HepG2 (cell line): ENCODE data around the gene METTL6. TPM values are rescaled to one million over a fixed set of nuclear protein-coding genes. Genes with fewer than 3 reads are reported as not detected.

Experiments used
- BCLAF1 ChIP-seq: fragments of 450-650 bp; IDR thresholded peaks from 2 replicates; pipeline ENCODE4 v1.6.1; 2017; ENCODE audit warnings: mild to moderate bottlenecking
- BRD4 ChIP-seq: sonication (generic); formaldehyde crosslinking; IDR thresholded peaks from 2 replicates; pipeline ENCODE4 v1.4.0; 2020; ENCODE audit warnings: missing genetic modification reagents
- CENPBD1 ChIP-seq: sonication (generic); formaldehyde crosslinking; IDR thresholded peaks from 2 replicates; pipeline ENCODE4 v1.8.0; 2022; ENCODE audit warnings: missing genetic modification reagents, low read depth, mild to moderate bottlenecking, borderline replicate concordance
- HINFP ChIP-seq: sonication (generic); formaldehyde crosslinking; IDR thresholded peaks from 2 replicates; pipeline ENCODE4 v1.4.0; 2020; ENCODE audit warnings: low read depth, mild to moderate bottlenecking, missing genetic modification reagents
- NKX3-1 ChIP-seq: sonication (generic); formaldehyde crosslinking; IDR thresholded peaks from 2 replicates; pipeline ENCODE4 v1.5.0; 2020; ENCODE audit warnings: missing genetic modification reagents
- PBX2 ChIP-seq: IDR thresholded peaks from 2 replicates; pipeline ENCODE4 v1.6.1; 2016; ENCODE audit warnings: control low read depth
- PTBP1 ChIP-seq: fragments of 200-400 bp; formaldehyde crosslinking; IDR thresholded peaks from 2 replicates; pipeline ENCODE4 v1.6.1; 2018; ENCODE audit warnings: low read length, low read depth; ENCODE audit not compliant: poor library complexity, severe bottlenecking
- REXO4 ChIP-seq: sonication (generic); formaldehyde crosslinking; IDR thresholded peaks from 2 replicates; pipeline ENCODE4 v1.8.0; 2022; ENCODE audit warnings: missing genetic modification reagents, mild to moderate bottlenecking, borderline replicate concordance
- THAP8 ChIP-seq: sonication (generic); formaldehyde crosslinking; IDR thresholded peaks from 2 replicates; pipeline ENCODE4 v1.5.1; 2020; ENCODE audit warnings: missing genetic modification reagents, mild to moderate bottlenecking, borderline replicate concordance
- ZFAT ChIP-seq: sonication (generic); formaldehyde crosslinking; conservative IDR thresholded peaks from 2 replicates; pipeline ENCODE4 v1.8.1; 2023; ENCODE audit warnings: missing genetic modification reagents, inconsistent platforms
- ZGPAT ChIP-seq: IDR thresholded peaks from 2 replicates; pipeline ENCODE4 v1.6.1; 2016; ENCODE audit warnings: mild to moderate bottlenecking
- ZNF136 ChIP-seq: sonication (generic); formaldehyde crosslinking; IDR thresholded peaks from 2 replicates; pipeline ENCODE4 v1.8.1; 2022; ENCODE audit warnings: low read depth, mild to moderate bottlenecking, moderate library complexity, missing genetic modification reagents
- ZNF616 ChIP-seq: sonication (generic); formaldehyde crosslinking; IDR thresholded peaks from 2 replicates; pipeline ENCODE4 v1.5.0; 2020; ENCODE audit warnings: low read depth, mild to moderate bottlenecking, missing genetic modification reagents
- polyA plus RNA-seq, 8 experiments: library from polyadenylated mRNA; depleted of rRNA in 3 of 8; stranded (reverse) in 7 of 8; unstranded in 1 of 8; fragments of >200 nt; fragmentation: Illumina TruSeq in 4 of 8; extraction: Trizol in 4 of 8; gene quantifications; 2 replicates each; pipeline versions ENCODE4 v1.2.1 to v1.2.3, GENCODE V29; 2011 to 2016; ENCODE audit warnings: low read depth in 4 of 8, missing spikeins in 1 of 8, mixed read lengths in 1 of 8; ENCODE audit not compliant: insufficient read depth in 1 of 8
- total RNA-seq, 5 experiments: library from RNA; depleted of rRNA; stranded (reverse); fragments of >200 nt; fragmentation: Illumina TruSeq; extraction: Trizol; gene quantifications; 2 replicates each; pipeline ENCODE4 v1.2.3, GENCODE V29; 2016; ENCODE audit warnings: low read depth in 1 of 5
- TF ChIP-seq, protein P1 (sequence below): conservative IDR thresholded peaks from 2 replicates; pipeline ENCODE4 v1.6.1; 2018; ENCODE audit warnings: missing genetic modification reagents
- TF ChIP-seq, protein P2 (sequence below): sonication (generic); formaldehyde crosslinking; IDR thresholded peaks from 2 replicates; pipeline ENCODE4 v1.4.0; 2020; ENCODE audit warnings: missing genetic modification reagents

Gene METTL6
- total and polyA plus RNA-seq, 2 of the 13 experiments (the other 11 are each of a cell fraction or from before 2014, with no cell fraction given): 17.2 to 29.4 TPM

GRCh38 chr3:15427182-15427880 lies at the start of gene METTL6, which contains the start of gene EAF1 (continued):
- TF ChIP-seq BCLAF1 (no peak), ZGPAT (peak; percentile 57; the same call in 1 of the 2 replicates), ZNF136 (peak; percentile 66; the same call in 1 of the 2 replicates), NKX3-1 (CRISPR knock-in tag) (peak; percentile 74; the same call in 1 of the 2 replicates), PTBP1 (peak; percentile 98), BRD4 (CRISPR knock-in tag) (0 out of 2 replicates have a peak, but pooled peaks have one; percentile 37), PBX2 (CRISPR knock-in tag) (no peak), ZNF616 (CRISPR knock-in tag) (0 out of 2 replicates have a peak, but pooled peaks have one; percentile 41), HINFP (CRISPR knock-in tag) (no peak; the same call in 1 of the 2 replicates), ZFAT (CRISPR knock-in tag) (no peak), CENPBD1 (CRISPR knock-in tag) (no peak), THAP8 (no peak), REXO4 (CRISPR knock-in tag) (no peak)
- TF ChIP-seq, protein P1, sequence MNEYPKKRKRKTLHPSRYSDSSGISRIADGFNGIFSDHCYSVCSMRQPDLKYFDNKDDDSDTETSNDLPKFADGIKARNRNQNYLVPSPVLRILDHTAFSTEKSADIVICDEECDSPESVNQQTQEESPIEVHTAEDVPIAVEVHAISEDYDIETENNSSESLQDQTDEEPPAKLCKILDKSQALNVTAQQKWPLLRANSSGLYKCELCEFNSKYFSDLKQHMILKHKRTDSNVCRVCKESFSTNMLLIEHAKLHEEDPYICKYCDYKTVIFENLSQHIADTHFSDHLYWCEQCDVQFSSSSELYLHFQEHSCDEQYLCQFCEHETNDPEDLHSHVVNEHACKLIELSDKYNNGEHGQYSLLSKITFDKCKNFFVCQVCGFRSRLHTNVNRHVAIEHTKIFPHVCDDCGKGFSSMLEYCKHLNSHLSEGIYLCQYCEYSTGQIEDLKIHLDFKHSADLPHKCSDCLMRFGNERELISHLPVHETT (CRISPR knock-in tag): peak; percentile 6; the same call in 1 of the 2 replicates
- TF ChIP-seq, protein P2, sequence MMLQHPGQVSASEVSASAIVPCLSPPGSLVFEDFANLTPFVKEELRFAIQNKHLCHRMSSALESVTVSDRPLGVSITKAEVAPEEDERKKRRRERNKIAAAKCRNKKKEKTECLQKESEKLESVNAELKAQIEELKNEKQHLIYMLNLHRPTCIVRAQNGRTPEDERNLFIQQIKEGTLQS (CRISPR knock-in tag): no peak
